Neural cell (in vitro differentiated cells): ENCODE measurements around the gene KCNJ6. TPM values are rescaled to one million over a fixed set of nuclear protein-coding genes. Genes with fewer than 3 reads are reported as not detected.

ENCODE experiments used
- H2AFZ ChIP-seq: fragments of 200-600, 300-800 bp; sonication (generic), shearing (Covaris generic); 2 replicates; pipeline ENCODE4 v1.6.0; 2014; ENCODE audit warnings: low read depth, mild to moderate bottlenecking, antibody characterized with exemption, low read length, moderate library complexity
- H3F3A ChIP-seq: fragments of 200-600 bp; shearing (Covaris generic); 2 replicates; pipeline ENCODE4 v1.6.1; 2016; ENCODE audit warnings: mild to moderate bottlenecking, moderate library complexity, mixed read lengths, antibody characterized with exemption, low read length; ENCODE audit not compliant: insufficient read depth, poor library complexity, severe bottlenecking
- H3K27ac ChIP-seq: fragments of 200-600, 300-800 bp; sonication (generic), shearing (Covaris generic); 2 replicates; pipeline ENCODE4 v1.5.1; 2014; ENCODE audit warnings: mild to moderate bottlenecking, low read length, moderate library complexity
- H3K27me3 ChIP-seq: fragments of 300-800, 200-600 bp; sonication (generic), shearing (Covaris generic); 2 replicates; pipeline ENCODE4 v1.6.0; 2014; ENCODE audit warnings: mild to moderate bottlenecking, low read depth, low read length, moderate library complexity; ENCODE audit not compliant: insufficient read depth
- H3K36me3 ChIP-seq: fragments of 300-800, 200-600 bp; sonication (generic), shearing (Covaris generic); 2 replicates; pipeline ENCODE4 v1.5.1; 2014; ENCODE audit warnings: mild to moderate bottlenecking, antibody characterized with exemption, low read length, moderate library complexity; ENCODE audit not compliant: insufficient read depth
- H3K4me2 ChIP-seq: fragments of 300-800, 200-600 bp; sonication (generic), shearing (Covaris generic); 2 replicates; pipeline ENCODE4 v1.6.0; 2014; ENCODE audit warnings: mild to moderate bottlenecking, low read length
- H3K4me3 ChIP-seq: fragments of 300-800, 200-600 bp; sonication (generic), shearing (Covaris generic); 2 replicates; pipeline ENCODE4 v1.5.1; 2014; ENCODE audit warnings: mild to moderate bottlenecking, low read length, moderate library complexity
- H3K79me2 ChIP-seq: fragments of 200-600 bp; shearing (Covaris generic); replicated peaks from 2 replicates; pipeline ENCODE4 v1.6.0; 2014; ENCODE audit warnings: mild to moderate bottlenecking, low read length, moderate library complexity; ENCODE audit not compliant: insufficient read depth
- H3K9ac ChIP-seq: fragments of 300-800, 200-600 bp; sonication (generic), shearing (Covaris generic); 2 replicates; pipeline ENCODE4 v1.6.1; 2016; ENCODE audit warnings: mild to moderate bottlenecking, low read length, mixed read lengths
- H3K9me2 ChIP-seq: fragments of 200-600 bp; shearing (Covaris generic); 2 replicates; pipeline ENCODE4 v1.6.1; 2016; ENCODE audit warnings: mild to moderate bottlenecking, low read length, mixed read lengths; ENCODE audit not compliant: insufficient read depth
- H3K9me3 ChIP-seq: fragments of 200-600, 300-800 bp; sonication (generic), shearing (Covaris generic); 2 replicates; pipeline ENCODE4 v1.6.1; 2016; ENCODE audit warnings: mild to moderate bottlenecking, mixed run types, low read length, moderate library complexity, mixed read lengths
- H4K20me1 ChIP-seq: fragments of 200-600 bp; shearing (Covaris generic); 2 replicates; pipeline ENCODE4 v1.6.1; 2016; ENCODE audit warnings: mild to moderate bottlenecking, mixed run types; ENCODE audit not compliant: insufficient read depth
- CTCF ChIP-seq: fragments of 450-650 bp; IDR thresholded peaks from 2 replicates; pipeline ENCODE4 v1.5.1; 2014; ENCODE audit warnings: antibody characterized with exemption, mild to moderate bottlenecking, moderate library complexity; ENCODE audit not compliant: poor library complexity, severe bottlenecking
- EP300 ChIP-seq: fragments of 450-650 bp; conservative IDR thresholded peaks from 2 replicates; pipeline ENCODE4 v1.6.1; 2014; ENCODE audit warnings: antibody characterized with exemption, mild to moderate bottlenecking, moderate library complexity; ENCODE audit not compliant: poor library complexity, severe bottlenecking
- EZH2 ChIP-seq: fragments of 200-600, 300-800 bp; shearing (Covaris generic), sonication (generic); IDR thresholded peaks from 2 replicates; pipeline ENCODE4 v1.6.1; 2014; ENCODE audit warnings: antibody characterized with exemption, low read length, borderline replicate concordance, mild to moderate bottlenecking; ENCODE audit not compliant: insufficient read depth, poor library complexity, severe bottlenecking
- MXI1 ChIP-seq: fragments of 450-650 bp; conservative IDR thresholded peaks from 2 replicates; pipeline ENCODE4 v1.6.1; 2014; ENCODE audit warnings: antibody characterized with exemption, mild to moderate bottlenecking; ENCODE audit not compliant: poor library complexity, severe bottlenecking
- POLR2AphosphoS5 ChIP-seq: IDR thresholded peaks from 2 replicates; pipeline ENCODE4 v1.6.1; 2012
- RAD21 ChIP-seq: fragments of 450-650 bp; conservative IDR thresholded peaks from 2 replicates; pipeline ENCODE4 v1.6.1; 2014; ENCODE audit warnings: antibody characterized with exemption, mild to moderate bottlenecking, moderate library complexity
- SMC3 ChIP-seq: fragments of 450-650 bp; conservative IDR thresholded peaks from 2 replicates; pipeline ENCODE4 v1.6.1; 2014; ENCODE audit warnings: antibody characterized with exemption, mild to moderate bottlenecking, moderate library complexity; ENCODE audit not compliant: poor library complexity
- TAF1 ChIP-seq: IDR thresholded peaks from 2 replicates; pipeline ENCODE4 v1.6.1; 2012; ENCODE audit warnings: low read depth
- polyA plus RNA-seq: library from polyadenylated mRNA; depleted of rRNA; stranded (reverse); fragments of >200 nt; gene quantifications from 2 replicates; pipeline ENCODE4 v1.2.3, GENCODE V29; 2014
- TF ChIP-seq, protein P1 (sequence below): IDR thresholded peaks from 2 replicates; pipeline ENCODE4 v1.6.1; 2012; ENCODE audit warnings: borderline replicate concordance

The KCNJ6 gene
- polyA plus RNA-seq, 1 donor from 2014 or later, result 1.7 TPM

DNA sequence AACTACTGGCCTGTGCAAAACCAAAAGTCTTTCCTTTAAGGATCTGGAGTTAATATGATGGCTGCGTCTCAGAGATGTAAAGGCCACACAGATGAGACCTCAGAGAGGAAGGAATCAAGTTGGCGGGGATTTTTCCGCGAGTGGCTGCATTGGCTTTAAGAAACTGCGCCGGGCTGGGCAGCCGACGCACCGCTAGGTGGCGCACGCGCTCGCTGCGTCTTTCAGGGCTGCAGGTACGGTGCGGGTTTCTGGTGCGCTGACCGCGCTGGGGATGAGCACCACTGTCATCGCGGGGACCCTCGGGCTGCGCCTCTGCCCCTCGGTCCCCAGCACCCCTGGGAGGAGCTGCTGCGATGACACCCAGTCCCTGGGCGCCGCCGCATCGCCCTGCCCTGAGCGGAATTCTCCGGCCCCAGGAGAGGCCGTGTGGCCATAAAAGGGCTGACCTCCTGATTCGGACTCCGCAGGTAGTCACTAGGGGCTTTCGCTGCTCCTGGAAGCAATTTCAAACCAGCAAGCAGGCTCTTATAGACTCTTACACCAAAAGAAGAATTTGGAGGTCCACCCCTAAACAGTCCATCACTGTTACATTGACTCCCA lies 241.0 kb downstream of the KCNJ6 start:
- Histone ChIP-seq H3K4me2 (no peak overlapping the region), H3K9me3 (no peaks in the 10 kb centered on the region), H4K20me1 (no peaks in the 10 kb centered on the region), H3K9me2 (no peaks in the 10 kb centered on the region), H3F3A (no peaks in the 10 kb centered on the region), H3K79me2 (no peaks in the 10 kb centered on the region), H2AFZ (no peak overlapping the region), H3K36me3 (no peaks in the 10 kb centered on the region), H3K27ac (no peak overlapping the region), H3K4me3 (peak overlapping the region; percentile 51), H3K27me3 (peaks cover 4% of the 10 kb centered on the region), H3K9ac (no peak overlapping the region)
- TF ChIP-seq SMC3, result peak; percentile 88
- no peak for TF ChIP-seq TAF1
- peak; percentile 86 for TF ChIP-seq CTCF
- TF ChIP-seq MXI1, result no peak
- no peak for TF ChIP-seq EP300
- TF ChIP-seq RAD21, result peak; percentile 83
- TF ChIP-seq POLR2AphosphoS5, result no peak
- TF ChIP-seq EZH2, result no peak

- H3K9me2 ChIP-seq, result no peaks in the 10 kb centered on the region
- no peak overlapping the region for H3K27ac ChIP-seq
- TF ChIP-seq, protein P1, sequence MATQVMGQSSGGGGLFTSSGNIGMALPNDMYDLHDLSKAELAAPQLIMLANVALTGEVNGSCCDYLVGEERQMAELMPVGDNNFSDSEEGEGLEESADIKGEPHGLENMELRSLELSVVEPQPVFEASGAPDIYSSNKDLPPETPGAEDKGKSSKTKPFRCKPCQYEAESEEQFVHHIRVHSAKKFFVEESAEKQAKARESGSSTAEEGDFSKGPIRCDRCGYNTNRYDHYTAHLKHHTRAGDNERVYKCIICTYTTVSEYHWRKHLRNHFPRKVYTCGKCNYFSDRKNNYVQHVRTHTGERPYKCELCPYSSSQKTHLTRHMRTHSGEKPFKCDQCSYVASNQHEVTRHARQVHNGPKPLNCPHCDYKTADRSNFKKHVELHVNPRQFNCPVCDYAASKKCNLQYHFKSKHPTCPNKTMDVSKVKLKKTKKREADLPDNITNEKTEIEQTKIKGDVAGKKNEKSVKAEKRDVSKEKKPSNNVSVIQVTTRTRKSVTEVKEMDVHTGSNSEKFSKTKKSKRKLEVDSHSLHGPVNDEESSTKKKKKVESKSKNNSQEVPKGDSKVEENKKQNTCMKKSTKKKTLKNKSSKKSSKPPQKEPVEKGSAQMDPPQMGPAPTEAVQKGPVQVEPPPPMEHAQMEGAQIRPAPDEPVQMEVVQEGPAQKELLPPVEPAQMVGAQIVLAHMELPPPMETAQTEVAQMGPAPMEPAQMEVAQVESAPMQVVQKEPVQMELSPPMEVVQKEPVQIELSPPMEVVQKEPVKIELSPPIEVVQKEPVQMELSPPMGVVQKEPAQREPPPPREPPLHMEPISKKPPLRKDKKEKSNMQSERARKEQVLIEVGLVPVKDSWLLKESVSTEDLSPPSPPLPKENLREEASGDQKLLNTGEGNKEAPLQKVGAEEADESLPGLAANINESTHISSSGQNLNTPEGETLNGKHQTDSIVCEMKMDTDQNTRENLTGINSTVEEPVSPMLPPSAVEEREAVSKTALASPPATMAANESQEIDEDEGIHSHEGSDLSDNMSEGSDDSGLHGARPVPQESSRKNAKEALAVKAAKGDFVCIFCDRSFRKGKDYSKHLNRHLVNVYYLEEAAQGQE, result no peak
- no peak for TF ChIP-seq EP300
- no peak for TF ChIP-seq MXI1
- no peak for TF ChIP-seq EZH2
- no peak for TF ChIP-seq RAD21
- TF ChIP-seq SMC3, result no peak
- no peak for TF ChIP-seq POLR2AphosphoS5
- no peak for TF ChIP-seq TAF1
- no peak for TF ChIP-seq CTCF
- no peak overlapping the region for H3K9ac ChIP-seq
- peaks cover 4% of the 10 kb centered on the region for H3K27me3 ChIP-seq
- H3K4me2 ChIP-seq, result no peak overlapping the region
- no peak overlapping the region for H2AFZ ChIP-seq
- no peaks in the 10 kb centered on the region for H3F3A ChIP-seq
- H3K36me3 ChIP-seq, result no peaks in the 10 kb centered on the region
- H3K79me2 ChIP-seq, result no peaks in the 10 kb centered on the region
- H3K4me3 ChIP-seq, result no peak overlapping the region
- no peaks in the 10 kb centered on the region for H3K9me3 ChIP-seq
- no peaks in the 10 kb centered on the region for H4K20me1 ChIP-seq
Observed at GRCh38 chr21:37673801-37674575, 242.3 kb downstream of the KCNJ6 start.
